HG03108 (cell line): Measurements from ENCODE around the gene RRAS2.
"Not testable (repeated sequence)": the region's sequence is repeated elsewhere in the genome, so short reads cannot be mapped to it uniquely, and the experiment has no call there.

Experiments used
- ATAC-seq: cut with Tn5 transposase; IDR thresholded peaks from one replicate; pipeline ENCODE4 v1.9.1; 2021; ENCODE audit warnings: moderate library complexity; ENCODE audit not compliant: unreplicated experiment

RRAS2 gene

GRCh38 chr11:14372011-14372410 is 13.0 kb upstream of the RRAS2 start:
- ATAC-seq: no peak

- no peak for ATAC-seq
These were observed 12.3 kb upstream of the RRAS2 start for GRCh38 chr11:14371249-14371648.

GRCh38 chr11:14370496-14370895 is 11.5 kb upstream of the RRAS2 start:
- no peak for ATAC-seq

GRCh38 chr11:14369598-14369997 is 10.6 kb upstream of the RRAS2 start:
- no peak for ATAC-seq

GRCh38 chr11:14366936-14367335 is 8.0 kb upstream of the RRAS2 start:
- no peak for ATAC-seq

GRCh38 chr11:14364322-14364721 is 5.3 kb upstream of the RRAS2 start:
- no peak for ATAC-seq

- no peak for ATAC-seq
These were observed 3.6 kb upstream of the RRAS2 start for GRCh38 chr11:14362611-14363010.

GRCh38 chr11:14361951-14362350 is 3.0 kb upstream of the RRAS2 start:
- no peak for ATAC-seq

- ATAC-seq: no peak
These were observed 2.0 kb upstream of the RRAS2 start for GRCh38 chr11:14360976-14361375.

- ATAC-seq: no peak
These were observed 583 bp upstream of the RRAS2 start for GRCh38 chr11:14359501-14360031.

- ATAC-seq: peak; percentile 30
These were observed 878 bp downstream of the RRAS2 start for GRCh38 chr11:14357881-14358728.

- ATAC-seq: no peak
These were observed 2.6 kb downstream of the RRAS2 start for GRCh38 chr11:14356342-14356741.

GRCh38 chr11:14354604-14355003 is 4.4 kb downstream of the RRAS2 start:
- not testable (repeated sequence) for ATAC-seq

GRCh38 chr11:14350716-14351238 is 8.2 kb downstream of the RRAS2 start:
- ATAC-seq: no peak

GRCh38 chr11:14350215-14350614 is 8.8 kb downstream of the RRAS2 start:
- no peak for ATAC-seq

GRCh38 chr11:14347991-14348390 is 11.0 kb downstream of the RRAS2 start:
- no peak for ATAC-seq

- ATAC-seq: no peak
These were observed 11.5 kb downstream of the RRAS2 start for GRCh38 chr11:14347494-14347893.

- ATAC-seq: no peak
These were observed 12.6 kb downstream of the RRAS2 start for GRCh38 chr11:14346303-14346955.

- no peak for ATAC-seq
These were observed 13.3 kb downstream of the RRAS2 start for GRCh38 chr11:14345668-14346067.

- not testable (repeated sequence) for ATAC-seq
These were observed 14.0 kb downstream of the RRAS2 start for GRCh38 chr11:14345016-14345415.

- ATAC-seq: no peak
These were observed 16.1 kb downstream of the RRAS2 start for GRCh38 chr11:14342906-14343305.

- no peak for ATAC-seq
These were observed 17.0 kb downstream of the RRAS2 start for GRCh38 chr11:14341968-14342367.
